Stimulated activated CD8-positive, alpha-beta memory T cell treated with anti-CD3 and anti-CD28 coated beads, Interleukin-12 subunit alpha, Interleukin-12 subunit beta, amount 100 ng/mL, for 4 hours (primary cell): ENCODE data around the gene TRABD2B.
"Not testable (repeated sequence)": the region's sequence is repeated elsewhere in the genome, so short reads cannot be mapped to it uniquely, and the experiment has no call there.

Experiments
- DNase-seq: peaks from one replicate; pipeline ENCODE4 v3.0.0-alpha.2; 2020; ENCODE audit warnings: low read depth

Gene TRABD2B

GRCh38 chr1:47967864-47968555, 29.2 kb downstream of the TRABD2B start:
- DNase-seq: no peak

- DNase-seq: no peak
These were observed 31.4 kb downstream of the TRABD2B start for GRCh38 chr1:47965816-47966215.

DNA sequence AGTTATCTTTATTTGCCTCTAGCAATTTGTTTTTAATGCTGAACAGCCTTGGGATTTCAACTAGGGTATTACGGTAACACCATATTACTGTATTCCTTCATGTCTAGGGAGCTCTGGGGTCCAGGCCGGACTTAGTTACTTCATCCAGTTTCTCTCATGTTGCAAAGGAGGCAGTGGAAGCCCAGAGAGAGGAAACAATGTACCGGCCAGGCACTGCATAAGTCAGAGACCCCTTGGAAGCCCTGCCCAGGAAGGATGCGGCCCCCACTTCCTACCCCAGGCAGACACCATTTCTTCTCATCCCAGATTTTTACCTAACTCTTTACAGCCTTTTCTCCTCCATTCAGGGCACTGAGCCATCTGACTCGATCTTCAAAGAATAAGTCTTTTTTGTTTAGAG, 32.5 kb downstream of the TRABD2B start:
- DNase-seq: no peak

- no peak for DNase-seq
These were observed 33.4 kb downstream of the TRABD2B start for GRCh38 chr1:47963568-47964358.

DNA sequence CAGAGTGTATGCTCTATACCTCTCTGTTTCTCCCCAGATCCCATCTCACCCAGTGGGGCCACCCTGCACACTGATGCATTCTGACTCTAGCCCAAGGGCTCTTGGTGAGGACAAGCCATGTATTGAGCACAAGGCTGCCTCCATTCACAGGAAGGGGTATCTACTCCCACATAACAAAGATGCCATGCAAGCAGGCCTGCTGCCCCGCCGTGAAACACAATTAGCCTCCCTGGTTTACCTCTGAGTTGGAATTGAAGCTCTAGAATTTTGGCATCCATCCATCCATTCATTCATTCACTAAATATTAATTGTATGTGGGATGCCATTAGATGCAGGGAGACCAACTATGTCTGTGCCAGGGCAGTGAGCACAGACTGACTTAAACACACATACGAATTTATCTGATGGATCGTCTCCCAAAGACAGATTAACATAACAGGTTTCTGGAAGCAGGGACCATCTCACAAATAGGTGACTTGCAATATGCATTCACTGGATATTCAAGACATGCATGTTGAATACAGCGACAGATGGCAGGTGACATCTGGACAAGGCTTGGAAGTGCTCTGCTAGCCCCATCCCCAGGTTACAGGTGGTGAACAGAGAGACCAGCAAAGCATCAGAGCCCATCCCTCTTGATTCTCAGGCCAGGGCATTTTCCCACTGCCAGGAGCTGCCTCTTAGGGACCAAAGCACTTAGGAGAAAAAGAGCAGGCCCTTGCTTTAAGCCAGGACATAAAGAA, 34.3 kb downstream of the TRABD2B start:
- DNase-seq: no peak

GRCh38 chr1:47961835-47962234, 35.4 kb downstream of the TRABD2B start:
- DNase-seq: not testable (repeated sequence)

- not testable (repeated sequence) for DNase-seq
These were observed 40.7 kb downstream of the TRABD2B start for GRCh38 chr1:47956491-47956890.

GRCh38 chr1:47953661-47954060, 43.5 kb downstream of the TRABD2B start:
- DNase-seq: no peak

DNA sequence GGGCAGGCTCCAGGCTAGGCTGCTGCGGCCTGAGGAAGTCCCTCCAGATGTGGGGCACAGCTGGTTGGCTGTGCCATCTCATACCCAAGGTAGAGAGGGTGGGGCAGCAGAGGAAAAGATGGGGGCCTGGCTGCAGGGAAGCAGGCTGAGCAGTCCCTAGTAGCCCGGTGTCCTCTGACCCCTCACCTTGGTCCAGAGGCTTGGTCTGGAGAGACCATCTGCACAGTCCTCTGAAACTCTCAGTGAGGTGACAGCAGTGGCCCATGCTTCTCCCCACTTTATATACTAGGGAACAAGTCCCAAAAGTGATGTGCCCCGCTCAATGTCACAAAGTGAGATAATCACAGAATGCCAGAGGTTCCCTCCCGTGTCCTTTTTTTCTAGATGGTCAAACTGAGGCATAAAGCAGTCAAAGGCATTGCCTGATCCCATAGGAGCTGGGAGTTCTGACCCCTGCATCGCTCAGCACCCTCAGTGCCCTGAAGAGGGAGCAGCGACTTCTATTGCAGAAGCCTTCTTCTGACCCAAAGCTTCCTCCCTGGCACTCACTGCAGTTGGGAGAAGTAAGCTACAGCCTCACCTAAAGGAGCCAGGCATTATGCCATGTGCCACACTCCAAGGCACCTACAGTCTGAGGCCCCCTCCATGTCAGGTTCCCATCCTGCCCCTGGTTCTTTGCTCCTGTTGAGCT, 45.5 kb downstream of the TRABD2B start:
- DNase-seq: no peak

GRCh38 chr1:47951026-47951425, 46.2 kb downstream of the TRABD2B start:
- DNase-seq: no peak

GRCh38 chr1:47950471-47950870, 46.7 kb downstream of the TRABD2B start:
- DNase-seq: no peak

GRCh38 chr1:47948126-47948525, 49.1 kb downstream of the TRABD2B start:
- DNase-seq: no peak

DNA sequence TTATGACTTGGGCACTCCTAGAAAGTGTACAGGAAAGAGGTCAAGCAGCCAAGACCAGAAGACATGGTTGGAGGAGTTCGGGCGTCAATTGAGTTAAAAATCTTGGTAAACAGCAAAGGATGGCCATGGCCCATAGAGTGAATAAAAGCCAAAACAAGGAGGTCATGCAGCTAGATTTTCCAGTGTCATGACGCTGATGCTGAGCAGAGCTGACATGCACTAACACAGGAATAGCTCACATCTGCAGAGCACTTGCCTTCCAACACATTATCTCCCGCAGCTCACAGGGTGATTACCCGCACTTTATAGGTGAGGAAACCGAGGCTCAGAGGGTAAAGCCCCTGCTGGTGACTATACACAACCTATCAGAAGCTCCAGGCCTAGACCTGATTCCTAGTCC, 49.7 kb downstream of the TRABD2B start:
- DNase-seq: no peak

GRCh38 chr1:47944561-47944960, 52.6 kb downstream of the TRABD2B start:
- no peak for DNase-seq

GRCh38 chr1:47942240-47942629, 55.0 kb downstream of the TRABD2B start:
- no peak for DNase-seq

- no peak for DNase-seq
These were observed 55.5 kb downstream of the TRABD2B start for GRCh38 chr1:47941609-47942239.

DNA sequence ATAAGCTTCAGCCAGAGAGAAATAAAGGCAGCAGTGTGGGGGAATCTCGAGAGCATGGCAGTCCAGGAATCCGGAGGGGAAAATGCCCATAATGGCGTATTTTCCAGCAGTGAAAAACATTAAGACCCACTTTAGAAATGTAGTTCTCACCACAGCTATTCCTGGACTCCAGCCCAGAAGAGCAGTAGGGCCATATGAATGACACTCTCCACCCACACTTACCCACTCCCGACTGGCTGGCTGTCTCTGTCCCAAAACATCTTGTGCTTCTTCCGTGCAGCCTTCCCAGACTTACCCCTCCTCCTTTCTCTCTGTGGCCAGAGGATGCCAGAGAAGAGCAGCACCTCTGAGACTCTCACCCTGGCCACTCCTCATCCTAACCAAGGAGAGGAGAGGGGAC, 56.4 kb downstream of the TRABD2B start:
- no peak for DNase-seq

DNA sequence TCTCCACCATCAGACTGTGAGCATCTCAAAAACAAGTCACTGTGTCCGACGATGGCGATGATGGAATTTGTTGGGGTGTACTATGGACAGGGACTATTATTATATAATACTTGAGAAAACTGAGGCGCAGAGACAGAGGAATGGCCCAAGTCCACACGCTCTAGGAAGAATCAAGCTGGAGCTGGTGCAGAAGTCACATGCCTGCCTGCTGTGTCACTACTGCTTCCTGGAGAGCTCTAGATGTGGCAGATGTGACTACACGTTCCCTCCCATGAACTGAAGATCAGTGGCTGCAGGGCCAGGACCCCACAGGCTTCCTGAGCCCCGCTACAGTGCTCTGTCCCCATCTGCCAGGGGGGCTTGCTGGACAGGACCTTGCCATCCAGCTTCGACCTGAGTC, 56.9 kb downstream of the TRABD2B start:
- no peak for DNase-seq

DNA sequence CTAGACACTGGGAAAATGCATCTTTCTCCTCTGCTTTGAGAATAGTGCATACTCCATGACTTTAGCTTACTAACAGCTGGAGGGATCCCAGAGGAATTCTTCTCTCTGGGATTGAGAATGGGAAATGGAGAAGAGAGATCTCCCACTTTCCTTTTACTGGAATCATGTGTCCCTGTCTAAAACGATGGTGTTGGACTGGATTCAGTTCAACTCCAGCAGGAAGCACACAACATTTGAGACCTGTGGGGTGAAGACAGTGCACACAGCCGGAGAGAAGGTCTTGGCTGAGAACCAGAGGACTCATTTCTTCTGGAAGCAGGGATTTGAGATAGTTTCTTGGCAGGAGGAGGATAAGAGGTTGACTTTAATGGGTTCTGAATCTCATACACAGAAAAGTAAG, 58.7 kb downstream of the TRABD2B start:
- DNase-seq: no peak

DNA sequence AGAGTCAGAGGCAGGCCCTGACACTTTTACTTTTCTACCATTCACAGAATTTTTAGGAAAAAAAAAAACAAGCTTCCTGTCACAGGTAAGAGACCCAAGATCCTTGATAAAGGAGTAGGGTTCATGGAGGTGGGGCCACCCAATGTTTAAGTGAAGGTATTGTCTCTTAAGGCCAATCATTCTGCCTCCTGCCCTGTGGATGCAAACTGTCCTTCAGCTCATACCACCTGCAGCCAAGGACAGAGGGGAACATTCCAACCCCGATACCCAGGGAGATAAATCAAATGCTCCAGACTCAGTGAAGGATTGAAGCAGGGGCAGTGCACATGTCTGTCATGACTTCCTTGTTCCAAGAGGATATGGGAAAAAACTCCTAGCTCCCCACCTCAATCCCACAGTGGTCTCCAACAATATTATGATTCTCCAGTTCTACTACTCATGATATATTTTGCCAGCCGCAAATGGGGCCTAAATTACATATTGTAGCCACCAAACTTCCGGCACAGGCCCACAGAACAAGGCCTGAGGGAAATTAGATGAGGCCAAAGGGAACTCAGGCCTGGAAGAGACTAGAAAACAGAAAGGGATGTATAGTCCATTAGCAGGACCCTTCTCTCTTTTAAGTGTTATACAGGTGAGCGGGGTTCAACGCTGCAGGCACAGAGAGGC, 59.5 kb downstream of the TRABD2B start:
- no peak for DNase-seq

GRCh38 chr1:47936916-47937551, 60.2 kb downstream of the TRABD2B start:
- DNase-seq: no peak
